Amygdala (tissue), 56 donors: ENCODE data around the gene PPA1.
"Not testable (repeated sequence)": the region's sequence is repeated elsewhere in the genome, so short reads cannot be mapped to it uniquely, and the experiment has no call there.

ENCODE experiments used
- DNase-seq, 56 donors: peaks; one replicate each; lab custom pipeline; 2025; lab: John Stamatoyannopoulos, UW

PPA1 gene

DNA sequence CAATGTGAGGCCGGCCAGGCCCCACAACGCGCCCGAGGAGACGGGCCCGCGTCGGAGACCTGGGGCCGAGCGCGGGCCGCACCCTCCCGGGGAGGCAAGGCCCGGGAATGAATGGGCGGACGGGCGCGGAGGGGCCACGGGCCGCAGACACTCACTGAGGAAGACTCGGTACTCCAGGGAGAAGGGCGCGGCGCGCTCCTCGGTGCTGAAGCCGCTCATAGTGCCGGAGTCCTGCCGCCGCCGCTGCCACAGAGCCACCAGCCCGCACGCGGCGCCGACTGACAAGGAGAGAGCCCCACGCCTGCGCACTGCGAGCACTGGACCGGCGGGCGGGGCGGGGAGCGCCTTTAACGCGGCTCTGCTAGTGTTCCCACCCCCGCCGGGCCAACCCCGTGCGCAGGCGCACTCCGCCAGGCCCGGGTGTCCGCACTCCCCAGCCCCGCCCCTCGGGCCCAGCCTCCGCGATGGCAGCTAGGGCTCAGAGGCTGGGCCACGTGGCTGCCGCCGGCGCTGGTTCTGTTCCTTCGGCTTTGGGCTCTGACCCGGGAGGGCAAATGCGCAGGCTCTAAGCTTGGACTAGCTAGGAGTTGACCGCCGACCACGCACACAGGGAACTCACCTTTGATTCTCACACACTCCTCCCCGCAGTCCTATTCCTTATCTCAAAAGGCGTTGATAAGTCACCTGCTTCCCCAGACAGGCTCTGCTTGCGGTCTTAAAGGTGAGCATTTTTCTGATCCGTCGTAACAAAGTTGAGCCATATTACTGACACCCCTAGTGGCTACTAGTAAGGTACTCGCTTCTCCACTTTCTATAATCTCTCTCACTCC lies at the start of gene PPA1:
Gene PPA1 (minus strand): TSS at position 321 of the 830 bp plus-strand sequence. CDS start 102 bp downstream, at position 219.
- DNase-seq, result peak; percentile 84 to 100 (median 96)

DNA sequence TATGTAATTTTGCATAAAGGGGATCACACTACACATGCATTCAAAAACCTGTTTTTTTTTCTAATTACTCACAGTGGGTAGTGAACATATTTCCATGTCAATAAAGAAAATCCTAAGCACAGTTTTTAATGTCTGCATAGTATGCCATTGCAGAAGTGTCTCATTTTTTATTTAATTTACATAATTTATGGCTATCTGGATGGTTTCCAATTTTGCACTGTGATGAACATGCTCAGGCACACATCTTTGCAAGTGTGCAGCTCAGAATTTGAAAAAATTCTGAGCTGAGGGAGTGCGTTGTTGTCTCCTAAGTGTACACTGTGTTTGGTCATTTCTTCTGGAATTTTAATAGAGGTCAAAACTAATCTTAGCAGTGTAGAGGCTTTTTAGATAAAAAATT lies 48.4 kb upstream of the PPA1 start:
- DNase-seq, result no peak

DNA sequence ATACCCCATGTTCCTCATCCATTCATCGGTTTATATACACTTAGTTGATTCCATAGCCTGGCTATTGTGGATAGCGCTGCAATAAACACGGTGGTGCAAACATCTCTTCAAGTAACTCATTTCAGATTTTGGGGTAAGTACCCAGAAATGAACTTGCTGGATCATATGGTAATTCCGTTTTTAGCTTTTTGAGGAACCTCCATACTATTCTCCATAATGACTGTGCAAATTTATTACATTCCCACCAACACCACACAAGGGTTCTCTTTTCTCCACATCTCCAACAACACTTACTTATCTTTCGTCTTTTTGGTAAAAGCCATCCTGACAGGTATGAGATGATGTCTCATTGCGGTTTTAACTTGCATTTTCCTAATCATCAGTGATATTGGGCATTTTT lies 46.9 kb upstream of the PPA1 start:
- no peak for DNase-seq

DNA sequence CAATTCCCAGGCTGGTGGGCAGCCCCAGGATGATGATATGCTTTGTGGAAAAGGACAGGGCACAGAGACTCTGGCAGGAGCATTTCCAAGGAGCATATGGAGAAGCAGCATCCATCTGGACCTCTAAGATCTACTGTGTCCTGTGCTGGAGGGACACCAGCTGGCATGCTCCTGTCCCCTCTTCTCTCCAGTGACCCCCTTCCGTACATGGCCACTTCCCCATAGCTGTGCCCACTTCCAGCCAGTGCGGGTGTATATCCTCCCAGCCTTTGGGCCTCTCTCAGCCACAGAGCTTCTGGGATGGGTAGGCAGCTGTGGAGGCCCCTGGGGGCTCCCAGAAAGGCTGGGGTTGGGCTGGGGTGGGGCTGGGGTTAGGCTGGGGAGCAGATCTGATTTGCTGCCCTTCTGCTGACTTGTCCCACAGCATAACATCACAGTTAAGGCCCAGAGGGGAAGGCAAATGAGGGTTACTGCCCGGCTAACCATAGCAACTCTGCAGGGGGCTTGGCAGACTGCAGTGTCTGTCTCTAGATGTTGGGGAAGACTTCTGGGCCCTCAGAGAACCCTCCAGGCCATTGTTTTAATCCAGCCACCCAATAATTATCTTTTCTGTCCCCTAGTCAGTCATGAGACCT lies 44.3 kb upstream of the PPA1 start:
- no peak for DNase-seq

DNA sequence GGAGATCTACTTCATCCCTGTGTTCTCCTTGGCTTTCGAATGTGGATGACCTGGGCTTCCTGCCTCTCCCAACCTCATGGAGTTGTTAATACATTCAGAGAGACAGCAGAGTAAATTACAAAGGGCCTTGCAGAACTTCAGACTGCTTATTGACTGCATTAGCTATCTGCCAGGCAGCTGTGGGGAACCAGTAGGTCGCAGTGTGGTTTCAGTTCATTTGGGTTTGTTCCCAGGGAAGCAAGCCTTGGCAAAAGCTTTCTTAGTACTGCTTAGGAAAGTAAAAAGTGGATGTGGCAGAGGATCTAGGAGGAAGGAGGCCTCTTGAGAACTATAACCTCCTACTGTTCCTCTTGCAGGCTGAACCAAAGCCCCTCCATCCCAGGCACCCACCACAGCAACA lies 41.4 kb upstream of the PPA1 start:
- DNase-seq, result peak in 26 of 56 donors; percentile 11 to 75 (median 26)

DNA sequence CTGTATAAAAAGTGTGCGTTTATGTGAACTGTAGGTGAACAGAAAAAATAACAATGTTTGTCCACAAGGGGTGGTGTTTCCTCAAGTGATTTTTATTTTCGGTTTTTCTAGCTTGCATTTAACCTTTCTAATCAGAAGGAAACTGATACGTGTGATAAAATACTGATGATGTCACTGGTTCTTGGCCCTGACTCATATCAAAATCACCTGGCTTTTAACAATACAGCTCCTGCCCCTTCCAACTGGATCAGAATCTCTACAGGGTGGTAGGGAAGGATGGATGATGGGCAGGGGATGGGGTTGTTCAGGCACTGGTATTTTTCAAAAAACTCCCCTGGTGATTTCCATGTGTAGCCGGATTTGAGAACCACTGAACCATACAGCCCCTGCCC lies 39.7 kb upstream of the PPA1 start:
- DNase-seq, result no peak

DNA sequence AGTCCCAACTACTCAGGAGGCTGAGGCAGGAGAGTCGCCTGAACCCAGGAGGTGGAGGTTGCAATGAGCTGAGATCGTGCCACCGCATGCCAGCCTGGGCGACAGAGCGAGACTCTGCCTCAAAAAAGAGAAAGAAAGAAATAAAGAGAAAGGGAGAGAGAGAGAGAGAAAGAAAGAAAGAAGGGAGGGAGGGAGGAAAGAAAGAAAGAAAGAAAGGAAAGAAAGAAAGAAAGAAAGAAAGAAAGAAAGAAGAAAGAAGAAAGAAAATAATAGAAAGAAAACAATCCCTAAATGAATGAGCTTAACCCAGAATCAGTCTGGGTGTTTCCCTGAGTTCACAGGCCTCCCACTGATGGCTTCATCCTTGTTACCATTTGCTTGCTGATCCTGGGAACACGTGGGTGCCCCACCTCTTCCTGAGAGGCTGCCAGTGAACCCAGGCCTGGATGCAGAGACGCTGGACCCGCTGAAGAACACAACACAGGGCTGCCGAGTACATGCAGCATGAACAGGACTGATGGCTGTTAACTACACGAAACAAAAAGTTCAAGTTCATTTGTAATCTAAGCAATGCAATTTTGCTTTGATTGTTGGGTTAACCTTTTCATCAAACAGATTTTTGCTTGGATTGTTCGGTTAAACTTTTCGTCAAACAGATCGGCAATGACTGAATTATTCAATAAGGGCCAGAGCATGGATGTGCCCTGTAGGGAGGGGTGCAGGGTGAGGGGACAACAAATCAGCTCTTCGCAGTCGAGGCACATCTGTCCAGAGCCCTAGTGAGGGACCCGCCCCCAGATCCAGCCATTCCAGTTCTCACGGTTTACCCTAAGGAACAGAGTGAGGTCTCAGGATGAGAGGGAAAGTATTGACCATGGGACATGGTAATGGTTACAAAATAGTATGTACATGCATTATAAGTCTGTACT lies 39.0 kb upstream of the PPA1 start:
- DNase-seq, result peak in 5 of 56 donors; percentile 7 to 29 (median 20)

DNA sequence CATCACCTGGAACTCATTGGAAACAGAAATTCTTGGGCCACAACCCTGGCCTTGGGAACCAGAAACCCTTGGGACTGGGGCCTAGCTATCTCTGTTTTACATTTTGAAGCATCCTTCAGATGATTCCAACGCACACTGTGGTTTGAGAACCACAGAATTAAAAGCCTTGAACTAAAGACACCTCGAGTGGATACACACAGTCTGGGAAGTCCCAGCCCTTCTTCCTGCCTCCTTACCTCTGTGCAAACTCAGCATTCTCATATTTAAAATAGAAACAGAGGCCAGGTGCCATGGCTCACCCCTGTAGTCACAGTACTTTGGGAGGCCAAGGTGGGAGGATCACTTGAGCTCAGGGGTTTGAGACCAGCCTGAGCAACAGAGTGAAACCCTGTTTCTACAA lies 37.7 kb upstream of the PPA1 start:
- no peak for DNase-seq

DNA sequence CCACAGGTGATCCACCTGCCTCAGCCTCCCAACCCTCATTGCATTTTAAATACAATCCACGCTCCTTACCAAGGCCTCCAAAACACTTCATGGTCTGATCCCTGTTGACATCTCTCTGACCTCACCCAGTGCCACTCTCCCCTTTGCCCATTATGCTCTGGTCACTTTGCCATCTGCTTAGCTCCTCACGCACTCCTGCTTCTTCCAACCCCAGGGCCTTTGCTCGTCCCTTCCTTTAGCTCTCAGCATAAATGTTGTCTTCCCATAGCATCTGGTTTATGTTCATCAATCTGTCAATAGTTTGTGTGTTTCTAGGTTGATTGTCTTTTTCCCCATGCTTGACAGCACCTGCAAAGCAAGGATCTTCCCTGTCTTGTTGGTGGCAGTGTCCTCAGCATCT lies 36.5 kb upstream of the PPA1 start:
- no peak for DNase-seq

DNA sequence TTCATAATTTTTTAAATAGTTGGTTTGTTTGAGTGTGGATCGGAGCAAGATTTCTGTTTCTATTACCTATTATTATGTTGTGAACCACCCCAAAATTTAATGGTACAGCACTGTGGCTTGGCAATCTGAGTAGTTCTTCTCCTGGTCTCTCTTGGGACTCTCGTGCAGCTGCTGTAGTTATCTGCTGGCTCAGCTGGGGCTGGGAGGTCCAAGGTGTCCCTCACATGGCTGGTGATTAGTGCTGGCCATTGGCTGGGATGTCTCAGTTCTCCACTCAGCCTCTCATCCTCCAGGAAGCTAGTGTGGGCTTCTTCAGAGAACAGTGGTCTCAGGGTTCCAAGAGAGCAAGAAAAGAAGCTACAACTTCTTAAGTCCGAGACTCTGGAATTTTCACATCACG lies 35.1 kb upstream of the PPA1 start:
- DNase-seq, result no peak

DNA sequence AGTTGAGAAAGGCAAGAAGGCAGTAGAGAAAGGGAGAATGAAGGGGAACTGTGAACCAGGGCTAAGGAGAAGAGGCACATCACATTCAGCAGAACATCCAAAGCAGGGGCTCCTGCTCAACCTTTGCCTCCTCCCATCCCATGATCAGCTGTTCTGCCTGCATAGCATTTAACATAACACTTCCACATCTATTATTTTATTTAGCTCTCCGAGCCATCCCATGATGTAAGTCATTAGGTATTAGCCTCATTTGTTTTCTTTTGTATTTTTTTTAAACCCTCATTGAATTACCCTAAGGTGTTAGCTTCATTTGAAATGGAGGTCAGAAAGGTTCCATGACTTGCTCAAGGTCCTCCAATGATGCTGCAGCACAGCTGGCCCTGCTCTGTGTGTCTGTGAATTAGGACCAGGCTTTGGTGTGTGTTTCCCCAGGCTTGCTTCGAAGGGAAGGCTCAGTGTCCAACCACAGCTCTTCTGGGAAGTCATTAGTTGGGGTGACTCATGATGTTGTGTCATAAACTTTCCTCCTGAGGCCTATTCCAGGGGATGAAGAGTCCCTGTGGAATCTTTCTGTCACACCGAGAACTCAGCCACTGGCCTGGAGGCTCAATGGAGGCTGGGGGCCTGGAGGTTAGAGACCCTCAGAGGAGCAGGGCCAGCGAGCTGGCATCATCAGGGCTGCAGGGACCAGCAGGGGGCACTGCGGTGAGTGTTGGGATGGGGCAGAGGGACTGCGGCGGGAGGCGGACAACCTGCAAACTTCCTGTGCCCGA lies 34.1 kb upstream of the PPA1 start:
- no peak for DNase-seq

DNA sequence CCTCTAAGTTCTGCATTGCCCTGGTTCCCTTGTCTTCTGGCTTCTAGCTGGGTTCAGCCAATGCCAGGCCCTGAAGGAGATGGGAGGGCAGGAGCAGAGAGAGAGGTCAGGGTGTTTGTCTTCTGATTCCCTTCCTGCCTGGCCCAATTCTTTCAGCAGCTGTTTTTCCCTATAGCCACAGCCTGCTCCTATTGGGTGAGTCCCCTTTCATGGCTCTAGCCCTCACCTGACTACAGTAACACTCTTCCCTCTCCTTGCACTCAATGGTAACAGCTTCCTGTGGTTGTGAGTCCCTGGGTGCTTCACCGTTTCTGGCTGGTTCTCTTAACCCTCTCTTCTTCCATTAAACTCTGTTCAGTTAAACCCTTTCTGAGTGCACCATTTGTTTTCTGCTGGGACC lies 33.5 kb upstream of the PPA1 start:
- no peak for DNase-seq

DNA sequence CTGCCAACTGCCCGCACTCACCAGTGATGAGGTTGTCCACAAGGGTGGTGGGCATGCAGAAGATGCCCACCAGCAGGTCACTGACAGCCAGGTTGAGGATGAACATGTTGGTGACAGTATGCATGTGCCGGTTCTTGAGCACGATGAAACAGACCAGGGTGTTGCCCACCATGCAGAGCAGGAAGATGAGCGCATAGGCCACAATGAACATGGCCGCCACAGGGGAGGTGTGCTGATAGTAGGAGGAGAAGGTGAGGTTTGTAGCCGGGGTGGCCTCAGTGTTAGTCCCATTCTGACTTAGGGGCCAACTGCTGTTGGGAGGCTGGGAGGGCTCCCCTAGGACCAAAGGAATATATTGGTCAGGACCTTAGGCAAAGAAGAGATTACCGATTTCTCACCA lies 32.8 kb upstream of the PPA1 start:
- no peak for DNase-seq

DNA sequence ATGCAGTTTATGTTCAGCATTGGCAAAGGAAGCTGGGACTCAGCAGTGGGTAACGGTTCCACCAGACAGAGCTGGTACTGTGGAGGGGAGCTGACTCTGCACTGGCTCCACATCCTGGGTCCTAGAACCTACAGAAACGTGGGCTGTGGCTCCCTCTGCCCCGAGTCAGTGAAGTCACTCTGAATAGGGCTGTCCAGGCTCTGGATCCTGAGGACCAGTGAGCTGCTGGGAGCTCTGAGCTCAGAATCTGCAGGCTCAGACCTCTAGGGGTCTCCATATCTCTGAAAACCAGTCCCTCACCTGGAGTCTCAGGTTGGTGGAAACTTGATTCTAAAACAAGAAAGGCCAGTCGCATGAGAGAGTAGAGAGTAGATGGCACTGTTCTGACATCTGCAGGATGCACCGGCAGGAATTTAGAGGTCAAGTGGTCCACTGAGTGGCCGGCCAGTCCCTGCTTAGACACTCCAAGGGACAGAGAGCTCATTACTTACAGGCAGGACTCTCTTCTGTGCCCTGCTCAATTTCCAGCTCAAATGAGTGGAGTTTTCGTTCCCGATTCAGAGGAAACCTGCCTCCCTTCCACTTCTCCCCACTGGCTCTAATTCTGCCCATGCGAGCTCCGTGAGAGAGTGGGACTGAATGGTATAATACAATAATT lies 31.9 kb upstream of the PPA1 start:
- DNase-seq, result peak in 5 of 56 donors; percentile 11 to 37 (median 26)

DNA sequence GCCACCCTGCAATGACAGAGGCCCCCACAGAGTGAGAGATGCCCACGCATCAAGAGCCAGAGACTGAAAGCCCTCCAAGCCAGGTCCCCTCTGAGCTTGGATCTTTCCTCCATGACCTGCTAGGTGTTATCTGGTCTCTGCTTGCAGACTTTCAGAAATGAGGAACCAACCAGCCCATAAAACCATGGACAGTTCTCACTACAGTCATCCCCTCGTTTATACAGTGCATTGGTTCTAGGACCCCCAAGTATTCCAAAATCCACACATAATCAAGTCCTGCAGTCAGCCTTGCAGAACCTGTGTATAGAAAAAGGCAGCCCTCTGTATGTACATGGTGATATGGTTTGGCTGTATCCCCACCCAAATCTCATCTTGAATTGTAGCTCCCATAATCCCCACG lies 27.5 kb upstream of the PPA1 start:
- DNase-seq, result no peak

DNA sequence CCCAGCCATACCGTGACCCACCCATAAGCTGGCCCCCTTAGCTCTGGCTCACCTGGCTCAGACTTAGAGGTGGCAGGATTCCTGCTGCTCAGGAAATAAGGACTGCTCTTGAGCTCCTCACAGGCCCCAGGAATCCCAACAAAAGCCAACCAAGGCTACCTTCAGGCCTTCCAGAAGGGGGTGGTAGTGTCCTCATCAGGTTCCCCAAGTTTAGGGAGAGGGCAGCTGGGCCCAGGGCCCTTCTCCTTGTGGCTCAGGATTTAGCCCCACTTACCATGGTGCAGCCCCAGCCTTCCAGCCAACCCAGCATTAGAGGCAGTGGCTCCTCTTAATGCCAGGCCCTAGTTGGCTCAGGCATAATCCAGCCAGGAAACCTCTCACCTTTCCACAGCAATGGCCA lies 27.0 kb upstream of the PPA1 start:
- DNase-seq, result no peak

DNA sequence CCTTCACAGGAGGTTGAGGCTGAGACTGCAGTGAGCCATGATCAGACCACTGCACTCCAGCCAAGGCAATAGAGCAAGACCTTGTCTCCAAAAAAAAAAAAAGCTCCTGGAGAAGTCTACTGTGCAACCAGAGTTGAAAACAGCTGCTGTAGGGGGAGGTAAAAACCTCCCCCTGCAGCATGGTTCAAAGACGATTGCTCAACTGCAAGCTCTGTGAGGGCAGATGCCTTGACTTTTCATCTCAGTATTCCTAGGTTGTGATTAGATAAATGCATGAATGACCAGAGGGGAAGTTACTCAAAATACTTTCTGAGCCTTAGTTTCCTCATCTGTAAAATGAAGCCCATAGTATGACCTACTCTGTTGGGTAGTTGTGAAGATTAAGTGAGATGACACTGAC lies 25.0 kb upstream of the PPA1 start:
- no peak for DNase-seq

DNA sequence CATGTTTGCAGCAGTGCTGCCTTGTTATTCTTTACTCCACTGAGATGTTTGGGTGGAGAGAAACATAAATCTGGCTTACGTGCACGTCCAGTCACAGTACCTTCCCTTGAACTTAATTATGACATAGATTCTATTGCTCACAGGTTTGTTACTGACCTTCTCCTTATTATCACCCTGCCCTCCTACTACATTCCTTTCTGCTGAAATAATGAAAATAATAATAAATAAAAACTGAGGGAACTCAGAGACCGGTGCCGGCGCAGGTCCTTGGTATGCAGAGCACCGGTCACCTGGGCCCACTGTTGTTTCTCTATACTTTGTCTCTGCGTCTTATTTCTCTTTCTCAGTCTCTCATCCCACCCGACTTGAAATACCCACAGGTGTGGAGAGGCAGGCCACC lies 24.6 kb upstream of the PPA1 start:
- not testable (repeated sequence) for DNase-seq

DNA sequence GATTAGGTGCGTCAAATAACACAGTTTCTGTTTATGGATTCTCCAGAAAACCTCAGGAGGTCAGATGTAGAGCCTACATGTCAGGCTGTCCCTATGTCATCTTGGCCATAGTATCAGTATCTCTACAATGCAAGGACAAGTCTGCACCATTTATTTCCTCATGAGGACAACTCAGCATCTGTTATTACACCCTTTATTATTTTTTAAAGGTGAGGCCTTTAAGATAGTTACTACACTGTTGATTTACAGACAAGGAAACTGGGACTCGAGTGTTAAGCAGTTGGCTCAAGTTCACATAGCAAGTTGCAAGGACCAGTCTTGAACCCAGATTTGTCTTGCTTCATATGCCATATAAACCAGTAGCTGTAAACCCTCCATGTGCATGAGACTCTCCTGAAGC lies 23.2 kb upstream of the PPA1 start:
- DNase-seq, result no peak
